ENCODE data around the gene PTPRG. TPM values are rescaled to one million over a fixed set of nuclear protein-coding genes. Genes with fewer than 3 reads are reported as not detected.

The PTPRG gene
- total RNA-seq, 4 donors from 2014 or later, result 11.0 to 18.5 (median 14.9) TPM

- H3K36me3 ChIP-seq, result no peaks in the 10 kb centered on the region
- no peaks in the 10 kb centered on the region for H3K27me3 ChIP-seq
- no peaks in the 10 kb centered on the region for H3K9me3 ChIP-seq
- H3K27ac ChIP-seq, result no peak overlapping the region
- TF ChIP-seq EP300 (IDR thresholded peaks at IDR 0.05) (no peak), CTCF (IDR thresholded peaks at IDR 0.05) (no peak), POLR2A (IDR thresholded peaks at IDR 0.05) (no peak), POLR2AphosphoS5 (IDR thresholded peaks at IDR 0.05) (no peak)
- WGBS, result 67% methylated on average over 3 of the region's 3 CpGs
- H3K4me1 ChIP-seq, result no peaks in the 10 kb centered on the region
- no peak for DNase-seq (ENCODE audit: low spot score in 2 of 2)
- no peak overlapping the region for H3K4me3 ChIP-seq
Observed at GRCh38 chr3:61573441-61573840, 12.1 kb downstream of the PTPRG start.

- 70% methylated on average over 11 of the region's 11 CpGs for WGBS
- no peaks in the 10 kb centered on the region for H3K4me1 ChIP-seq
- no peak for DNase-seq (ENCODE audit: low spot score in 2 of 2)
- TF ChIP-seq CTCF (IDR thresholded peaks at IDR 0.05) (no peak), POLR2A (IDR thresholded peaks at IDR 0.05) (no peak), POLR2AphosphoS5 (IDR thresholded peaks at IDR 0.05) (no peak), EP300 (IDR thresholded peaks at IDR 0.05) (no peak)
- no peaks in the 10 kb centered on the region for H3K27me3 ChIP-seq
- H3K9me3 ChIP-seq, result no peaks in the 10 kb centered on the region
- no peak overlapping the region for H3K4me3 ChIP-seq
- no peaks in the 10 kb centered on the region for H3K36me3 ChIP-seq
- H3K27ac ChIP-seq, result no peak overlapping the region
Observed at GRCh38 chr3:61574854-61575253, 13.5 kb downstream of the PTPRG start.

GRCh38 chr3:61575893-61576292 lies 14.5 kb downstream of the PTPRG start:
- no peak for TF ChIP-seq POLR2AphosphoS5 (IDR thresholded peaks at IDR 0.05)
- TF ChIP-seq CTCF (IDR thresholded peaks at IDR 0.05), result no peak
- no peak for TF ChIP-seq POLR2A (IDR thresholded peaks at IDR 0.05)
- TF ChIP-seq EP300 (IDR thresholded peaks at IDR 0.05), result no peak
- no peaks in the 10 kb centered on the region for H3K27me3 ChIP-seq
- no peak overlapping the region for H3K4me3 ChIP-seq
- WGBS, result 53% methylated on average over 4 of the region's 4 CpGs
- H3K9me3 ChIP-seq, result no peaks in the 10 kb centered on the region
- H3K4me1 ChIP-seq, result no peaks in the 10 kb centered on the region
- no peaks in the 10 kb centered on the region for H3K36me3 ChIP-seq
- H3K27ac ChIP-seq, result no peak overlapping the region
- no peak for DNase-seq (ENCODE audit: low spot score in 2 of 2)

- Histone ChIP-seq H3K4me1 (no peaks in the 10 kb centered on the region), H3K9me3 (no peaks in the 10 kb centered on the region), H3K27me3 (no peaks in the 10 kb centered on the region), H3K36me3 (no peaks in the 10 kb centered on the region), H3K27ac (no peak overlapping the region), H3K4me3 (no peak overlapping the region)
- 82% methylated on average over 3 of the region's 3 CpGs for WGBS
- no peak for TF ChIP-seq EP300 (IDR thresholded peaks at IDR 0.05)
- no peak for TF ChIP-seq POLR2AphosphoS5 (IDR thresholded peaks at IDR 0.05)
- TF ChIP-seq CTCF (IDR thresholded peaks at IDR 0.05), result no peak
- TF ChIP-seq POLR2A (IDR thresholded peaks at IDR 0.05), result no peak
- no peak for DNase-seq (ENCODE audit: low spot score in 2 of 2)
Observed at GRCh38 chr3:61577760-61578159, 16.4 kb downstream of the PTPRG start.

GRCh38 chr3:61578667-61579367 lies 17.4 kb downstream of the PTPRG start:
- TF ChIP-seq EP300 (IDR thresholded peaks at IDR 0.05), result no peak
- no peak for TF ChIP-seq POLR2AphosphoS5 (IDR thresholded peaks at IDR 0.05)
- no peak for TF ChIP-seq POLR2A (IDR thresholded peaks at IDR 0.05)
- no peak for TF ChIP-seq CTCF (IDR thresholded peaks at IDR 0.05)
- 76% methylated on average over 8 of the region's 8 CpGs for WGBS
- Histone ChIP-seq H3K4me3 (no peak overlapping the region), H3K27ac (no peak overlapping the region), H3K36me3 (no peaks in the 10 kb centered on the region), H3K9me3 (no peaks in the 10 kb centered on the region), H3K27me3 (no peaks in the 10 kb centered on the region), H3K4me1 (no peaks in the 10 kb centered on the region)
- DNase-seq (ENCODE audit: low spot score in 2 of 2), result no peak

All from suprapubic skin (tissue), 4 donors.